HG03342 (cell line): ENCODE results near the gene TECTA.
"Not testable (repeated sequence)": the region's sequence is repeated elsewhere in the genome, so short reads cannot be mapped to it uniquely, and the experiment has no call there.

Source experiments
- ATAC-seq: cut with Tn5 transposase; IDR thresholded peaks from one replicate; pipeline ENCODE4 v1.9.1; 2021; ENCODE audit warnings: mild to moderate bottlenecking, moderate library complexity; ENCODE audit not compliant: unreplicated experiment

TECTA gene

DNA sequence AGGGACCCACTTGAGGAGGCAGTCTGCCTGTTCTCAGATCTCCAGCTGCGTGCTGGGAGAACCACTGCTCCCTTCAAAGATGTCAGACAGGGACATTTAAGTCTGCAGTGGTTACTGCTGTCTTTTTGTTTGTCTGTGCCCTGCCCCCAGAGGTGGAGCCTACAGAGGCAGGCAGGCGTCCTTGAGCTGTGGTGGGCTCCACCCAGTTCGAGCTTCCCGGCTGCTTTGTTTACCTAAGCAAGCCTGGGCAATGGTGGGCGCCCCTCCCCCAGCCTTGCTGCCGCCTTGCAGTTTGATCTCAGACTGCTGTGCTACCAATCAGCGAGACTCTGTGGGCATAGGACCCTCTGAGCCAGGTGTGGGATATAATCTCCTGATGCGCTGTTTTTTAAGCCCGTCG is 76.6 kb downstream of the TECTA start:
- not testable (repeated sequence) for ATAC-seq

DNA sequence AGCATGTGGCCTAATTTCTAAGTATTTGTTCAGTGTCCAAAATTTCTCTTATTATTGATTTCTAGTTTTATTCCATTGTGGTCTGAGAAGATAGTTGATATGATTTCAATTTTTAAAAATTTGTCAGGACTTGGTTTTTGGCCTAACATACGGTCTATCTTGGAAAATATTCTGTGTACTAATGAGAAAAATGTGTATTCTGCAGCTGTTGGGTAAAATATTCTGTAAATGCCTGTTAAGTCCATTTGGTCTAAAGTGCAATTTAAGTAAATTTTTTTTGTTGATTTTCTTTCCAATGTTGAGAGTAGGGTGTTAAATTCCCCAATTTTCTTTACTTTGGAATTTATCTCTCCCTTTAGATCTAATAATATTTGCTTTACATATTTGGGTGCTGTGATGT is 78.3 kb downstream of the TECTA start:
- ATAC-seq = no peak

DNA sequence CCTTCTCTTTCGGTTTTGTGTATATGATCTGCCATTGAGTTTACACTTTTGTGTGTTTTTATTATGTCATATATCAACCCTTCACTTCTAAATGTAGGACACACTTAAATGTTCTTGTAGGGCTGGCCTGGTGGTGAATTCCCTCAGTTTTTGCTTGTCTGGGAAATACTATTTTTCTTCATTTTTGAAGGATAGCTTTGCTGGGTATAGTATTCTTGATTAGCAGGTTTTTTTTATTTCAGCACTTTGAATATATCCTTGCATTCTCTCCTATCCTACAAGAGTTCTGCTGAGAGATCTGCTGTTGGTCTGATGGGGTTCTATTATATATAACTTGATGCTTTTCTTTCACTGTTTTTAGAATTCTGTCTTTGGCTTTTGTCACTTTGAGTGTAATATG is 79.1 kb downstream of the TECTA start:
- no peak for ATAC-seq

DNA sequence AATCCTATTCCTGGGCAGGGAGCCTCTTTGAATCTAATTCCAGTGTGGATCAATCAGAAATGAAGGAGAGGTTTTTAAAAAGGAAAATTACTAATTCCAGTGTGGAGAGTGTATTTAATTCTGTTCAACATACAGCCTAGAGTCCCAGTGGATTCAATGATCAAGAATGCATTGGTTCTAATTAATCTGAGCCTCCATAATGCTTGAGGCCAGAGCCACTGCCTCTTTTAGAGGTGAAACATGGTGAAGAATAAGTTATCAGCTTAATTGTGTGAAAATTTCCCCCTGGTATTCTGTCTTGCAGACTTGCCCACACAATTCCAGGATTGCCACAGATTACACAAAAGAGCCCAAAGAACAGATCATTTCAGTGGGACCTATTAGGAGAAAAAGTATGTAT is 87.7 kb downstream of the TECTA start:
- ATAC-seq = no peak

DNA sequence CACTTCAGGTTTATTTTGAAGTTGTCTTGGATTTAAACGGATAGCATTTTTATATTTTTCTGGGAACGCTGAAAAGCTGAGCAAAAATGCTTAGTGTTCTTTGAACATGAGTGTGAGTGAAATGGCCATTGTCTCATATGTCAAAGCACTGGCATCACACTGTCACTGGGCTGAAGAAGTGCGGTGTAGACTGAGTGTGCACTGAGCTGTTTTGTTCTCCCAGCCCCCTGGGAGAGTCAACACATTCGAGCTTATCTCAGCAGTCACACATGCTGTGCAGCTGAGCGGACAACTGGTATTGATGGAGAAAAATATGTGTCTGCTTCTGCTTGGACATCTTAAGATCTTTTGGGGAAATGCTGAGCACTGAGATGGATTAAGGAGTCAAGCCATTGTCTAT is 90.8 kb downstream of the TECTA start:
- ATAC-seq = no peak

DNA sequence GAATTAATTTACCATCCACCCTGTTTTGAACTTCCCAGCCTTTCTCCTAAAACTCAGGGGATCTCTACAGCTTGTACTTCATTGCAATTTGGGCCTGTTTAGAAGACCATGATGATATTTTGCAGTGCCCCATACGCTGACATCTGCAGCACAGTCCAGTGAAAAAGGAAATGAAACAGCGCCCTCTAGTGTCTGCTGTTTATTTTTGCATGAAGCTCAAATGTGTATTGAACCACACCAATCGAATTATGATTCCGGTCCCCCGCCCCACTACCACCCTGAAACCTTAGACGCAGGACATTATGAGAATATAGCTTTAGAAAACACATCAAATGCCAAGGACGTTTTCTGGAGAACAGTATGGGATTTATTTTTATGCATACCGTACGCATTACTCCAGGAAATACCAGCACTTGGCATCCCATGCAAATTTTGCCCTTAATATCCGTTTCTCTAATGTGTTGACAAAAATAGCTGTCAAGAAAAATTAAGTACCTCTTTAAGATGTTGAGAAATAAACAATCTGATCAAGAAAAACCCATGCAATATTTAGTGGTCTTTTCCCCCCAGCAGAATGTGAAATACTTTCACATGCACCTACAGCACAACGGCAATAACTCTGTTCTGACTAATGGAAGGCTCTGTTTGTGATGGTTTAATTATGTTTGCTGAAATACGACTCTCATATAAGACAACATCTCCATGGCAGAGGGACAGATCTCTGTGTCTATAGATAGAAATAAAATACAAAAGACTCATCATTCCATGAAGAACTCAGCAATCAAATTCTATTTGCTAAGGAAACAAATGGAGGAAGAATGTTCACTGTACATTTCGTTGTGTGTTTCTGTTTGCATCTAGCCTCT is 93.9 kb downstream of the TECTA start:
- no peak for ATAC-seq

DNA sequence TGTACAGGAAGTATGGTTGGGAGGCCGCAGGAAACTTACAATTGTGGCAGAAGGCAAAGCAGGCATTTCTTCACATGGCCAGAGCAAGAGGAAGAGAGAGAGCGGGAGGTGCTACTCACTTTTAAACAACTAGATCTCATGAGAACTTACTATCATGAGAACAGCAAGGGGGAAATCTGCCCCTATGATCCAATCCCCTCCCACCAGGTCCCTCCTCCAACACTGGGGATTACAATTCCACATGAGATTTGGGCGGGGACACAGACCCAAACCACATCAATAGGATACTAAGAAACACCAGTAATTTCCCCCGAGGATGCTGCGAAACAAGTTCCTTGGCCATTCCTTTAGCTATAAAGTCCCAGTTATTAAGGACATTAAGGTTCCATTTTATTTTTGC is 97.4 kb downstream of the TECTA start:
- ATAC-seq = no peak

DNA sequence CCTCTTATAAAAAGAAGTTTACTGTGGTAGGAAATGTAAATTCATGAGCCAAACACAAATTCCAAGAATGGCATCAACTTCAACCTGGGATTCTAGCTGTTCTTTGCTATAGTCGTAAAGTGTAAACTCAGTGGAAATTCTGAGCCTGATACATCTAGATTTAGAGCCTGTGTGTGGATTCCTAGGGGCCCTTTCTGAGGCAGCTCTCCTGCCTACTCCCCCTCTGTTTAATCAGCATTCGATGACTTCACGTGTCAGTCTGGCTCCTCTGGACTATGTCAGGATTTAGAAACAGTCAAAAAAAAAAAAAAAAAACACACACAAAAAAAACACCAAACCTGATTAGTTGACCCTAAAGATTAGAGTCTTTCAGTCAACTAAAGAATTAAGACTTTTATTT is 98.5 kb downstream of the TECTA start:
- ATAC-seq = no peak

DNA sequence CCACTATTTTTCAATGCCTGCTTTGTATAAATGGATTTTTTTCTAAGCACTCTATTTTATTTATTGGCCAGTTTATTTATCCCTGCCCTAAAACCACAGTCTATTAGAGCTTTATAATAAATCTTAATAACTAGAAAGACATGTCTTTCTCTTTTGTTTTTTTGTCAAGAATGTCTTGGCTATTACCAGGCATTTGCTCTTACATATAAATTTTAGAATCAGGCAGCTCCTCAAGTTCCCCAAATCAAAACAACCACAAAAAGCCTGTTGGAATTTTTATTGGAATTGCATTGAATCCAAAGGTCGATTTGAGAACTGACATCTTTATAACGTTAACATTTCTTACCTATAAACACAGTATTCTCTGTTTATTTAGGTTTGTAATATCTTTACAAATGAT is 105.8 kb downstream of the TECTA start:
- no peak for ATAC-seq

DNA sequence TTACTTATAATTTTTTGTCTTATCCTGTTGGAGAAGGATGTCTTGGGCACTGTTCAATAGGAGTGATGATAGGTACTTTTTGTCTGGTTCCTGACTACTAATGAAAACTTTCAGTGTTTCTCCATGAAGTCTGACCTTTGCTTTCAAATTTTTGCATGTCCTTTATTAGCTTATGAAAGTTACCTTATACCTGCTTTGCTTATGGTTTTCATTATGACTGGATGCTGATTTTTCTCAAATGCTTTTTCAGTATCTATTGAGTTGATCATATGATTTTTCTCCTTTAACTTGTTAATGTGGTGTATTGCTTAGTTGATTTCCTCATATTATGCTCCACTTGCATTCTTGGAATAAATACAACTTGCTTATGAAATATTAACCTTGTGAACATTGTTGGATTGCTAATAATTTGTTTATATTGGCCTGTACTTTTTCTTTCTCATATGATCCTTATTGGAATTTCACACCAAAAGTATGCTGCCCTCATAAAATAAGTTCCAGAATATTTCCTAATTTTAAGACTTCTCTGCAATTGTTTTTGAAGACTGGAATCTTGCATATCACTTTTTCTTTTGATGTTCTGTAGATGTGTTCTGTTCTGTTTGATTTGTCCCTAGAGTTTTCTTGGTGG is 106.6 kb downstream of the TECTA start:
- ATAC-seq = peak; percentile 48

DNA sequence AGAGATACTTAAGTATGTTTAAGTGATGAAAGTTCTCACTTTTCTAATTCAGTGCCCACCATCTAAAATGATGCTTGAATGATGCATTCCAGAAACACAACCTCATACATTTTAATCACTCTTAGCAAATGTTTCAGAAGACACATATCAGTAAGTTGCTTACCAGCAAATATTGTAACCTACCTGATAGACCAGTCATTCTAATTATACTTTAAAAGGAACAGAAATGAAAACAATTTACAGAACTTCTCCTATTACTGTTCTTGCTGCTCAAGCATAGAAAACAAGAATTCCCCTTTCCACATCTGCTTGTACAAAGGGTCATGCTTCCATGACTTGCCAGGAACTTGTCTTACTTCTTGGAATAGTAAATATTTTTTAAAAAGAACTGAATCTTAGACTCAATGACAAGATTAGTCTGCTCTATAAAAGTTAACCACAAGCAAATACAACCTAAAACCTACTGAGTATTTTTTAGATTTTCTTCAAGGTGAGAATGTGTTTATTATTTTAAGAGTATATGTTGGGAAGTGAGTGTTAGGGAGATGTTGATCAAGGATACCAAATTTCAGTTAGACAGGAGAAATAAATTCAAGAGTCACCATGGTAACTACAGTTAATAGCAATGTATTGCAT is 109.5 kb downstream of the TECTA start:
- no peak for ATAC-seq

DNA sequence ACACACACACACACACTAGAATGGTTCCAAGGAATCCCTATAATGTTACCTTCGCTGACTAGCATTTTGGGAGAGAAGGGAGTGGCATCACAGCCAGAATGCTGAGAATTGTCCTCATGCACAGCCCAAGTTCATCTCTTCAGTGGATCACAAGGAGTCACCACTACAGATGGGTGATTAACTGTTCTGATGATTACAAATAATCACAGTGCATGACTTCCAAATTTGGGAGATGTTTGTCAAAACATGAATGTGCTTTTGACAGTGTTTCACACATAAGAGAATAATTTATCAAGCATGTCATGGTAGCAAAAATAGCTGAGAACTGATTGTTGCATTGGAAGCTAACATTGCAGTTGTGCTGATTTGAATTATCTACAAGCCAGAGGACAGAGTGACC is 110.6 kb downstream of the TECTA start:
- no peak for ATAC-seq

DNA sequence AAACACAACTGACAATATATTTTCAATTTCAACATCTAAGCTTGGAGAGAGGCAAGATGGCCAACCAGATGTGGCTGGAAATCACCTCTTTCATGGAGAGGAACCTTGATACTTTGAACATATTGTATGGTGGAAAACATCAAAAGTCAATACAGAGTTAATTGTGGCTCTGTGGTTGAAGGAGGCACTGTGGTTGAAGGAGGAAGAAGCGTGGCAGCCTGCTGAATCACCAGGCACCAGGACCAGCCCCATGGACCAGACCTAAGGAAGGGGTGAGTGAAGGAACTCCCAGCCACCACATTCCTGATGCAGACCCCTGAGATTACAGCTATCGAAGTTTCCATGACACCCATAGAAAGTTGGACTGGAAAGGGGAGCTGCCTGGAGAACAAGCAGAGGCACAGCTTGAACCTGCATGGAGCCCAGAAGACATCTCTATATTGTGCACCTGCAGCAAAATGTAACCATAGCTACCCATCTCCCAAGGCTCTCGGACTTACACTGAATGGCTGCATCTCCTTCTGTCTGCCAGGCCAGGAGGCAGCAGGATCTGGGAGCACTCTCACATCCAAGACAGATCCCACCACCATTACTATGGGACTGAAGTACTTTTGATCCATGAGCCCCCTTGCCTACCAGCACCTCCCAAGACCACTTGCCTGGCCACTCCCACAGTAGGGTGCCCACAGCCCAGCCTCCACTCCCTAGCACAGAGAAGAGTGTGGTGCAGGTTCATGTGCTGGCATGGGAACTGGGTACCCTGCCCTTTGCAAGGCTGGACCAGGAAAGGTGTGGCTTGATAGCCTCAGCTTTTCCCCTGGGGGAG is 111.7 kb downstream of the TECTA start:
- no peak for ATAC-seq

DNA sequence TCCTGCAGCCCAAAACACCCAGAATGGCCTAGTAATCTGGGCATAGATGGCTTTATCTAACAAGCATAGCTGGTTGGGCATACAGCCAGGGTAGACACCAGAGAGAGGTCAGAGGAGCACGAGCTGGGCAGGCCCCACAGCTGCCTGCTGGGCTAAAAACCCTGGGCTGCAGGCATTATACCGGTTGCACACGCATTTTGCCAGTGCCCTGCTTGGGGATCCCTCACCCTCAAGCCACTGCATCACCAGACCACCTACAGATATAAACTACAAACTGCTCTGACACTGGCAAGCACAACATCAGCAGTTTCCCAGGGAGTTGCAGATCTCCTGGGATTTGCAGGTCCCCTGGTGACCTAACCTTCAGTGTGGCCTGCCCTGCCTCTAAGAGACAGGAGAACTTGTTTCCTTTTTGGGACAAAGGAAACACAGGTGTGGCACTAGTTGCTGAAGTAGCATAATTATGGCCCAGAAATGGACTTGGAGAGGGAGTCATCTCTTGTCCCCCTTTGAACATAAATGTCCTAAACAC is 112.4 kb downstream of the TECTA start:
- no peak for ATAC-seq

DNA sequence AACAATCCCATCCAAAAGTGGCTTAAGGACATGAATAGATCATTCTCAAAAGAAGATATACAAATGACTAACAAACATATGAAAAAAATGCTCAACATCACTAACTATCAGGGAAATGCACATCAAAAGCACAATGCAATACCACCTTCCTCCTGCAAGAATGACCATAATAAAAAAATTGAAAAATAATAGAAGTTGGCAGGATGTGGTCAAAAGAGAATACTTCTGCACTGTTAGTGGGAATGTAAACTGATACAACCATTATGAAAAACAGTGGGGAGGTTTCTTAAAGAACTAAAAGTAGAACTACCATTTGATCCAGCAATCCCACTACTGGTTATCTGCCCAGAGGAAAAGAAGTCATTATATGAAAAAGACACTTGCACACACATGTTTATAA is 113.8 kb downstream of the TECTA start:
- no peak for ATAC-seq

DNA sequence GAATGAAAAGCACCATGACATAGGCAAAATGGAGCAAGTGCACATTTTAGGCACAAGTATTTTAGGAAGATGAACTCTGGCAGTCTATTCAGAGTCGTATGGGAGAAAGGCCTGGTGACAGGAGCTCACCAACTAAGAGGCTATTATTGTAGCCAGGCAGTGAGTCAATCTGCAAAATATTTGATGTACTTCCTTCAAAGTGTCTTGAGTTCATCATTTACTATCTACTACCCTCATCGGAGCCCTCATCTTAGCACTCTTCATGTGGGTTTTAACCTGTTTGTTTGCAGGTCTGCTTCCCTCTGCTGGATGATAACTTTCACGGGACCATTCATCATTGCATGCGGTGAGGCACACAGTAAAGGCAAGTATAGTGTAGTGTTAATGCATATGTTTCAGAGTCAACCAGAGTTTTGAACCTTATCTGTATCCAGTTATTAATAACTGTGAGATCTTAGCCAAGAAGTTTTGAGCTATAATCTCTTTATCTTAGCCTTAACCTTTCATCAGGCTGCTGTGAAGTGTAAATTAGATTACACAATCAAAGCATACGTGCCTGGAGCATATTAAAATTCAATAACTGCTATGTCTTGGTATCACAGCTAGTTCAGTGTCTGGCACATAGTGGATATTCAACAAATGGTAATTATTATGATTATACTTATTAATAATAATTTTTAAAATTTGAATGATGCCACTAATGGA is 120.6 kb downstream of the TECTA start:
- ATAC-seq = no peak

DNA sequence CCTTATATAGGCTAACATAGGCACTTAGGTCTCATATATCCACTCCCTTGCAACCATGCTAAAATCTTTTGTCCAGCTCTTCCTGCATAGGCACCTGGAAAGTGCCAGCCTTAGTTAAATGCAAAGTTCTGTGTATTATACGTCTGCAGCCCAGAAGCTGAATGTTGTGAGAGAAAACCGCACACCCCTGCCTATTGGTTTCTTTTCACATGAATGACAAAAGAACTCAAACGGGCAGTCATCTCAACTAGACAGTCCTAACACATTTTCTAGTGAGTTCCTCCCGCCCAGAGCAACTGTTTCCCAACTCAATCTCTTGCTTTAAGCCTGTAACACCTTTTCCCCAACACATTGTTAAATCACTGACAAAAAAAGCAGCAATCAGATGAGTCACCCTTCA is 122.1 kb downstream of the TECTA start:
- ATAC-seq = no peak

DNA sequence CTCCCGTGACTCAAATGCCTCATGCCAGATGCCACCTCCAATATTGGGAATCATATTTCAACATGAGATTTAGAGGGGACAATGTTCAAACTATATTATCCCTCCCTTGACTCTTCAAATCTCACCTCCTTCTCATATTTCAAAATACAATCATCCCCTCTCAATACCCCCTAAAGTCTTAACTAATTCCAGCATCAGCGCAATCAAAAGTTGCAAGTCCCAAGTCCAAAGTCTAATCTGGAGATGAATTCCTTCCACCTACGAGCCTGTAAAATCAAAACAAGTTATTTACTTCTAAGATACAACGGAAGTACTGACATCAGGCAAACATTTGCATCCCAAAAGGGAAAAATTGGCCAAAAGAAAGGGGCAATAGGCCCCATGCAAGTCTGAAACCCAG is 124.3 kb downstream of the TECTA start:
- ATAC-seq = no peak

DNA sequence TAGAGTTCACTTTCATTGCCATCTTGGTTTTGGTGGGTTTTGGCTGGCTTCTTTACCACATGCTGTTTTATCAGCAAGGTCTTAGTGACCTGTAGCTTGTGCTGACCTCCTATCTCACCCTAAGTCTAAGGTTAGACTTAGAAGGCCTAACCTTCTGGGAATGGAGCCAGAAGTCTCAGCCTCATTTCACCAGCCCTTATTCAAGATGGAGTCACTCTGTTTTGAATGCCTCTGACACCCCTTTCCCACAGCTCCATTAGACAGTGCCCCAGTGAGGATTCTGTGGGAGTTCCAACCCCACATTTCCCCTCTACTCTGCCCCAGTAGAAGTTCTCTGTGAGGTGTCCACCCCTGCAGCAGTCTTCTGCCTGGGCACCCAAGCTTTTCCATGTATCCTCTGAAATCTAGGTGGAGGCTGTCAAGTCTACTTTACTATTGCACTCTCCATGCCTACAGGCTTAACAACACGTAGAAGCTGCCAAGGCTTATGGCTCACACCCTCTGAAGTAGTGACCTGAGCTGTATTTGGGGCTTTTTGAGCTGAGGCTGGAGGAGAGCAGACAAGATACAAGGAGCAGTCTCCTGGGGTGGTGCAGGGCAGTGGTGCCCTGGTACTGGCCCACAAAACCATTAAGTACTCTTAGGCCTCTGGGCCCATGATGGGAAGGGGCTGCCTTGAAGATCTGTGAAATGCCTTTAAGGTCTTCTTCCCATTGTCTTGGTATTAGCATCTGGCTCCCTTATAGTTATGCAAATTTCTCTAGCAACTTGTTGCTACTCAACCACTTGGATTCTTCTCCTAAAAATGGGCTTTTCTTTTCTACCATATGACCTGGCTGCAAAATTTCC is 125.6 kb downstream of the TECTA start:
- no peak for ATAC-seq
